ENCODE results near the gene RTTN. TPM values are rescaled to one million over a fixed set of nuclear protein-coding genes. Genes with fewer than 3 reads are reported as not detected.

The RTTN gene
- total RNA-seq, 1 experiment from 2014 or later = 21.5 TPM

DNA sequence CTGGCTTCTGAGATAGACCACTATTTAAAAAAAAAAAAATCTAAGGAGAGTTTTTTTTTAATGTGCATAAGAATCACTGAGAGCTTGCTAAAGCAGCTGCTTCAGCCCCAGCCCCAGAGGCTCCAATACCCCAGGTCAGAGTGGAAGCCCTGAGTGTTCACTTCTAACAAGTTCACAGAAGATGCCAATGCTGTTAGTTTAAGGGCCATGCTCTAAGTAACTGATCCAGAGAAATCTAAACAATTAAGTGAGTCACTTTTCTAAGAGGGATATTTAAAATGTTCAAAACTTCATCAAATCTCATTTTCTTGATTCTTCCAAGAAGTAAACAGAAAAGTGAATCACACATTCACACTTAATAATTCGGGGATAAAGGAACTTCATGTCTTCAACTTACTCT is 131.4 kb downstream of the RTTN start:
- POLR2A ChIA-PET = no interaction called here
- TF ChIP-seq, protein P1, sequence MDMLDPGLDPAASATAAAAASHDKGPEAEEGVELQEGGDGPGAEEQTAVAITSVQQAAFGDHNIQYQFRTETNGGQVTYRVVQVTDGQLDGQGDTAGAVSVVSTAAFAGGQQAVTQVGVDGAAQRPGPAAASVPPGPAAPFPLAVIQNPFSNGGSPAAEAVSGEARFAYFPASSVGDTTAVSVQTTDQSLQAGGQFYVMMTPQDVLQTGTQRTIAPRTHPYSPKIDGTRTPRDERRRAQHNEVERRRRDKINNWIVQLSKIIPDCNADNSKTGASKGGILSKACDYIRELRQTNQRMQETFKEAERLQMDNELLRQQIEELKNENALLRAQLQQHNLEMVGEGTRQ (CRISPR knock-in tag; IDR thresholded peaks at IDR 0.05) = no peak
- TF ChIP-seq, protein P2, sequence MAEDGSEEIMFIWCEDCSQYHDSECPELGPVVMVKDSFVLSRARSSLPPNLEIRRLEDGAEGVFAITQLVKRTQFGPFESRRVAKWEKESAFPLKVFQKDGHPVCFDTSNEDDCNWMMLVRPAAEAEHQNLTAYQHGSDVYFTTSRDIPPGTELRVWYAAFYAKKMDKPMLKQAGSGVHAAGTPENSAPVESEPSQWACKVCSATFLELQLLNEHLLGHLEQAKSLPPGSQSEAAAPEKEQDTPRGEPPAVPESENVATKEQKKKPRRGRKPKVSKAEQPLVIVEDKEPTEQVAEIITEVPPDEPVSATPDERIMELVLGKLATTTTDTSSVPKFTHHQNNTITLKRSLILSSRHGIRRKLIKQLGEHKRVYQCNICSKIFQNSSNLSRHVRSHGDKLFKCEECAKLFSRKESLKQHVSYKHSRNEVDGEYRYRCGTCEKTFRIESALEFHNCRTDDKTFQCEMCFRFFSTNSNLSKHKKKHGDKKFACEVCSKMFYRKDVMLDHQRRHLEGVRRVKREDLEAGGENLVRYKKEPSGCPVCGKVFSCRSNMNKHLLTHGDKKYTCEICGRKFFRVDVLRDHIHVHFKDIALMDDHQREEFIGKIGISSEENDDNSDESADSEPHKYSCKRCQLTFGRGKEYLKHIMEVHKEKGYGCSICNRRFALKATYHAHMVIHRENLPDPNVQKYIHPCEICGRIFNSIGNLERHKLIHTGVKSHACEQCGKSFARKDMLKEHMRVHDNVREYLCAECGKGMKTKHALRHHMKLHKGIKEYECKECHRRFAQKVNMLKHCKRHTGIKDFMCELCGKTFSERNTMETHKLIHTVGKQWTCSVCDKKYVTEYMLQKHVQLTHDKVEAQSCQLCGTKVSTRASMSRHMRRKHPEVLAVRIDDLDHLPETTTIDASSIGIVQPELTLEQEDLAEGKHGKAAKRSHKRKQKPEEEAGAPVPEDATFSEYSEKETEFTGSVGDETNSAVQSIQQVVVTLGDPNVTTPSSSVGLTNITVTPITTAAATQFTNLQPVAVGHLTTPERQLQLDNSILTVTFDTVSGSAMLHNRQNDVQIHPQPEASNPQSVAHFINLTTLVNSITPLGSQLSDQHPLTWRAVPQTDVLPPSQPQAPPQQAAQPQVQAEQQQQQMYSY (CRISPR knock-in tag; IDR thresholded peaks at IDR 0.05) = no peak
- TF ChIP-seq ZNF423 (CRISPR knock-in tag; IDR thresholded peaks at IDR 0.05) (no peak), ZNF138 (CRISPR knock-in tag; conservative IDR thresholded peaks at IDR 0.05) (no peak), RELA (CRISPR knock-in tag; IDR thresholded peaks at IDR 0.05; ENCODE audit: borderline replicate concordance) (no peak), SP1 (CRISPR knock-in tag; conservative IDR thresholded peaks at IDR 0.05) (no peak), SMAD3 (CRISPR knock-in tag; IDR thresholded peaks at IDR 0.05; ENCODE audit: borderline replicate concordance) (no peak), ETV6 (CRISPR knock-in tag; IDR thresholded peaks at IDR 0.05) (no peak), ZNF317 (CRISPR knock-in tag; IDR thresholded peaks at IDR 0.05; ENCODE audit: borderline replicate concordance, low read depth) (no peak), CREM (CRISPR knock-in tag; IDR thresholded peaks at IDR 0.05) (no peak), ZNF121 (CRISPR knock-in tag; IDR thresholded peaks at IDR 0.05) (no peak), ZNF671 (CRISPR knock-in tag; IDR thresholded peaks at IDR 0.05) (no peak), GTF2I (CRISPR knock-in tag; conservative IDR thresholded peaks at IDR 0.05) (no peak), NR2C2 (CRISPR knock-in tag; IDR thresholded peaks at IDR 0.05) (no peak)
- TF ChIP-seq, protein P3, sequence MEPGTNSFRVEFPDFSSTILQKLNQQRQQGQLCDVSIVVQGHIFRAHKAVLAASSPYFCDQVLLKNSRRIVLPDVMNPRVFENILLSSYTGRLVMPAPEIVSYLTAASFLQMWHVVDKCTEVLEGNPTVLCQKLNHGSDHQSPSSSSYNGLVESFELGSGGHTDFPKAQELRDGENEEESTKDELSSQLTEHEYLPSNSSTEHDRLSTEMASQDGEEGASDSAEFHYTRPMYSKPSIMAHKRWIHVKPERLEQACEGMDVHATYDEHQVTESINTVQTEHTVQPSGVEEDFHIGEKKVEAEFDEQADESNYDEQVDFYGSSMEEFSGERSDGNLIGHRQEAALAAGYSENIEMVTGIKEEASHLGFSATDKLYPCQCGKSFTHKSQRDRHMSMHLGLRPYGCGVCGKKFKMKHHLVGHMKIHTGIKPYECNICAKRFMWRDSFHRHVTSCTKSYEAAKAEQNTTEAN (CRISPR knock-in tag; IDR thresholded peaks at IDR 0.05) = no peak
- TF ChIP-seq, protein P4, sequence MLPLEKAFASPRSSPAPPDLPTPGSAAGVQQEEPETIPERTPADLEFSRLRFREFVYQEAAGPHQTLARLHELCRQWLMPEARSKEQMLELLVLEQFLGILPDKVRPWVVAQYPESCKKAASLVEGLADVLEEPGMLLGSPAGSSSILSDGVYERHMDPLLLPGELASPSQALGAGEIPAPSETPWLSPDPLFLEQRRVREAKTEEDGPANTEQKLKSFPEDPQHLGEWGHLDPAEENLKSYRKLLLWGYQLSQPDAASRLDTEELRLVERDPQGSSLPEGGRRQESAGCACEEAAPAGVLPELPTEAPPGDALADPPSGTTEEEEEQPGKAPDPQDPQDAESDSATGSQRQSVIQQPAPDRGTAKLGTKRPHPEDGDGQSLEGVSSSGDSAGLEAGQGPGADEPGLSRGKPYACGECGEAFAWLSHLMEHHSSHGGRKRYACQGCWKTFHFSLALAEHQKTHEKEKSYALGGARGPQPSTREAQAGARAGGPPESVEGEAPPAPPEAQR (CRISPR knock-in tag; IDR thresholded peaks at IDR 0.05) = no peak
- TF ChIP-seq, protein P5, sequence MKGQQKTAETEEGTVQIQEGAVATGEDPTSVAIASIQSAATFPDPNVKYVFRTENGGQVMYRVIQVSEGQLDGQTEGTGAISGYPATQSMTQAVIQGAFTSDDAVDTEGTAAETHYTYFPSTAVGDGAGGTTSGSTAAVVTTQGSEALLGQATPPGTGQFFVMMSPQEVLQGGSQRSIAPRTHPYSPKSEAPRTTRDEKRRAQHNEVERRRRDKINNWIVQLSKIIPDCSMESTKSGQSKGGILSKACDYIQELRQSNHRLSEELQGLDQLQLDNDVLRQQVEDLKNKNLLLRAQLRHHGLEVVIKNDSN (CRISPR knock-in tag; IDR thresholded peaks at IDR 0.05) = no peak
- TF ChIP-seq, protein P6, sequence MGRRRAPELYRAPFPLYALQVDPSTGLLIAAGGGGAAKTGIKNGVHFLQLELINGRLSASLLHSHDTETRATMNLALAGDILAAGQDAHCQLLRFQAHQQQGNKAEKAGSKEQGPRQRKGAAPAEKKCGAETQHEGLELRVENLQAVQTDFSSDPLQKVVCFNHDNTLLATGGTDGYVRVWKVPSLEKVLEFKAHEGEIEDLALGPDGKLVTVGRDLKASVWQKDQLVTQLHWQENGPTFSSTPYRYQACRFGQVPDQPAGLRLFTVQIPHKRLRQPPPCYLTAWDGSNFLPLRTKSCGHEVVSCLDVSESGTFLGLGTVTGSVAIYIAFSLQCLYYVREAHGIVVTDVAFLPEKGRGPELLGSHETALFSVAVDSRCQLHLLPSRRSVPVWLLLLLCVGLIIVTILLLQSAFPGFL (CRISPR knock-in tag; IDR thresholded peaks at IDR 0.05; ENCODE audit: borderline replicate concordance) = no peak
- TF ChIP-seq, protein P7, sequence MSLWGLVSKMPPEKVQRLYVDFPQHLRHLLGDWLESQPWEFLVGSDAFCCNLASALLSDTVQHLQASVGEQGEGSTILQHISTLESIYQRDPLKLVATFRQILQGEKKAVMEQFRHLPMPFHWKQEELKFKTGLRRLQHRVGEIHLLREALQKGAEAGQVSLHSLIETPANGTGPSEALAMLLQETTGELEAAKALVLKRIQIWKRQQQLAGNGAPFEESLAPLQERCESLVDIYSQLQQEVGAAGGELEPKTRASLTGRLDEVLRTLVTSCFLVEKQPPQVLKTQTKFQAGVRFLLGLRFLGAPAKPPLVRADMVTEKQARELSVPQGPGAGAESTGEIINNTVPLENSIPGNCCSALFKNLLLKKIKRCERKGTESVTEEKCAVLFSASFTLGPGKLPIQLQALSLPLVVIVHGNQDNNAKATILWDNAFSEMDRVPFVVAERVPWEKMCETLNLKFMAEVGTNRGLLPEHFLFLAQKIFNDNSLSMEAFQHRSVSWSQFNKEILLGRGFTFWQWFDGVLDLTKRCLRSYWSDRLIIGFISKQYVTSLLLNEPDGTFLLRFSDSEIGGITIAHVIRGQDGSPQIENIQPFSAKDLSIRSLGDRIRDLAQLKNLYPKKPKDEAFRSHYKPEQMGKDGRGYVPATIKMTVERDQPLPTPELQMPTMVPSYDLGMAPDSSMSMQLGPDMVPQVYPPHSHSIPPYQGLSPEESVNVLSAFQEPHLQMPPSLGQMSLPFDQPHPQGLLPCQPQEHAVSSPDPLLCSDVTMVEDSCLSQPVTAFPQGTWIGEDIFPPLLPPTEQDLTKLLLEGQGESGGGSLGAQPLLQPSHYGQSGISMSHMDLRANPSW (CRISPR knock-in tag; conservative IDR thresholded peaks at IDR 0.05; ENCODE audit: low read depth) = no peak
- TF ChIP-seq, protein P8, sequence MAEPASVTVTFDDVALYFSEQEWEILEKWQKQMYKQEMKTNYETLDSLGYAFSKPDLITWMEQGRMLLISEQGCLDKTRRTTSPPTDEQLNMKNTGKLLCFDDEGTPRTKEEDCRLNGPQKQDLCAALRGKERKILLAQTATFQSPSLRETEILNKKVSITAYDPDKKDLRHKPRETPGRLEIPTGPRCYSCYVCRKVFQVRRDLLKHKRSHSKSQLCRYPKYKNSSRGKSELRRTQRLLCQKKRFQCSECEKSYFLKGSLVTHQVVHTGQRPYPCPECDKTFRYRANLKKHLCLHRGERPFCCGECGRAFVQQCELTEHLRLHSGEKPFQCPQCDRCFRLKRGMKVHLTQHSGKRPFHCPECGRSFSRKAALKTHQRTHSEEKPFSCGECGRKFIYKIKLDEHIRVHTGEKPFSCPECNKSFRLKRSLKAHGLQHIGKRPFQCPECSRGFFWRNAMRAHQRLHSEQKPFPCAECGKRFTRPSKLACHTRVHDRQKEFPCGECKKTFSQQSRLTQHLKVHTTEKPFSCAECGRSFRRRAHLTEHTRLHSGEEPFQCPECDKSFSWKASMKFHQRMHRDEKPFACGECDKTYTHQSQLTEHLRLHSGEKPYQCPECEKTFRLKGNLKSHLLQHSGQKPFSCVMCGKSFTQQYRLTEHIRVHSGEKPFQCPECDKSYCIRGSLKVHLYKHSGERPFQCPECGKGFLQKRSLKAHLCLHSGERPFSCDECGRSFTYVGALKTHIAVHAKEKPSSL (CRISPR knock-in tag; conservative IDR thresholded peaks at IDR 0.05) = no peak
- DNase-seq (ENCODE audit: low spot score) (no peak), ATAC-seq (no peak)
- no peak overlapping the region for H3K4me3 Mint-ChIP-seq
- H3K27ac Mint-ChIP-seq = no peak overlapping the region
- no peaks in the 10 kb centered on the region for H3K4me1 Mint-ChIP-seq
- no peaks in the 10 kb centered on the region for H3K27me3 Mint-ChIP-seq (ENCODE audit: low read depth)
- no peaks in the 10 kb centered on the region for H3K9me3 Mint-ChIP-seq
- no peaks in the 10 kb centered on the region; the same call in 1 of the 2 replicates for H3K36me3 Mint-ChIP-seq
- CTCF ChIA-PET = no interaction called here
